ENCODE data around the gene FBXW7.

FBXW7 gene

DNA sequence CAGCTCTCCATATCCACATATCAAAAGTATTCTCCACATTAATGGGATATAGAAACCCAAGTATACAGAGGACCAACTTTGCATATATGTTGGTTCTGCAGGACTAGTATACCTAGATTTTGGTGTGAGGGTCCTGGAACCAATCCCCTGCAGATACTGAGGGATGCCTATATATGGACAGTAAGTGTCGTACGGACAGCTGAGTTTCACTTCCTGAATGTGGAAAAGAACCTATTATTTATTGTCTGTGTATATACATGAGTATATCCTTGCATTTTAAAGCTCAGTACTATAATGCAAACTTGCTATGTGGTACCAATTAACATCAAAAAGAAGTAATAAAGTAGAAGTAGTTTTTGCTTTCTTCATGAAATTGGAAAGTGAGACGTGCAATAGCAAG lies 101.9 kb downstream of the FBXW7 start:
- no peak for DNase-seq

DNA sequence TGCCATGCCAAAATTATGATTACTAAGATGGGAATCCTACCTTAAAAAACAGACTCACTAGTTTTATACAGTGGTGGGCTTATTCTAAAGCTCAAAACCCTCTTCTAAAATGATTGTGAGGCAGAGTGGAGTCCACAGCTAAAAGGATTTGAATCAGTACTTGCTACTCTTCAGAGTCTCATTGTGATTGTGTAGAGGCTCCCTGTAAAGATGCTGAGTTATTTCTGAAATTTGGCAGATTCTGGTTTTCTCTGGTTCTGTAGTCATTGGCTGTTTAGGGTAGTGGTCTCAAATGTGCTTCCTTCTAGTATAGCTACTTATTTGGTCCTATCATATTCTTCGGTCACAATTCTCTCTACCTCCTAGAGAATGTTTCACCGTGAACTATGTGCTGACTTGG lies 104.1 kb downstream of the FBXW7 start:
- DNase-seq: no peak

GRCh38 chr4:152431291-152431690 lies 104.6 kb downstream of the FBXW7 start:
- no peak for DNase-seq

DNA sequence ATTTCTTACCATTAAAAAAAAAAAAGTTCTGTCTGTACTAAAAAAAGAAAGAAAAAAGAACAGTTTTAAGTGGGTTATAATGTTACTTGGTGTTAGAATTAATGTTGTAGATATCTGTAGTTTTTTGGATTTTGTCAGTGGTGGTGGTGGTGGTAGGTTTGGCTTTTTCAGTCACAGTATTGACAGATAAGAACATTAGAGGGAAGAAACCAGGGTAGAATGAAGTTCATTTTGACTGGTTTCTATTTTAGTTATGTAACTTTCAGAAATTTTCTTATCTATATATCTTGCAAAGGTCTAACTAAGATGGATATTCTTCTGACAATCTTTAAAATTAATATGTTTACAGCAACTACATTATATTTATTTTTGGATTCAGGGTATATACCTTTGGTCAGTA lies 105.4 kb downstream of the FBXW7 start:
- no peak for DNase-seq

GRCh38 chr4:152427981-152428380 lies 107.9 kb downstream of the FBXW7 start:
- DNase-seq: no peak

- DNase-seq: no peak
Measured at GRCh38 chr4:152424977-152425376, 110.9 kb downstream of the FBXW7 start.

- no peak for DNase-seq
Measured at GRCh38 chr4:152424396-152424795, 111.5 kb downstream of the FBXW7 start.

DNA sequence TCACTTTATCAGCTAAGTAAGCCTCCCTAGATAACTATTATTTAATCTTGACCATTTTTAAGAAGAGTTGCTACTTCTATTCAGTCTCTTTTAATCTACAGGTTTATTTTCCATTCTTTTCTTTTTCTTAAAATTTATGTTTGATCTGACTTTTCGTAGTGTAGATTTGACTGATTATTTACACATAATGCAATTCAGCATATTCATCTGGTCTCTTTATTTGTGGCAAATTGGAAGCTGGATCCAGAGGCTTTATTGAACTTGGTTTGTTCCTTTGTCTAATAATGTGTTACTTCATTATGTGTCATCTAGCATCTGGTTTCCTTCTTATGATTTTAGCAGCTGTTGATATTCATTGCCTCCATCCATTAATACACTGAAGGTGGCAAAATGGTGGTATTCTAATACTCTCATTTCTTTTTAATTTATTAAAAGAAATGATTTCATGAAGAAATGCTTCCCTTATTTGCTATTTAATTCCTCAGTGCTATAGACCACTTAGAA lies 113.0 kb downstream of the FBXW7 start:
- DNase-seq: no peak

DNA sequence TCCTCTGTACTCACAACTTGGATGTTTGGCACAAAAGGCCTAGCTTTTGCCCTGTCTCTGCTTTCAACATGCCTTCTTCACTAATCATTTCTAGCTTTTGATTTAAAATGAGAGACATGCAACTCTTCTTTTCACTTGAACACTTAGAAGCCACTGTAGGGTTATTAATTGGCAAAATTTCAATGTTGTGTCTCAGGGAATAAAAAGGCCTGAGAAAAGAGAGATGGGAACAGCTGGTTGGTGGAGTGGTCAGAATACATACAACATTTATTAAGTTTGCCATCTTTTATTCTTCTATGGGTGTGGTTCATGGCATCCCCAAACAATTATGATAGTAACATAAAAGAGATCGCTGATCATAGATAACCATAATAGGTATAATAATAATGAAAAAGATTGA lies 114.3 kb downstream of the FBXW7 start:
- DNase-seq: no peak

DNA sequence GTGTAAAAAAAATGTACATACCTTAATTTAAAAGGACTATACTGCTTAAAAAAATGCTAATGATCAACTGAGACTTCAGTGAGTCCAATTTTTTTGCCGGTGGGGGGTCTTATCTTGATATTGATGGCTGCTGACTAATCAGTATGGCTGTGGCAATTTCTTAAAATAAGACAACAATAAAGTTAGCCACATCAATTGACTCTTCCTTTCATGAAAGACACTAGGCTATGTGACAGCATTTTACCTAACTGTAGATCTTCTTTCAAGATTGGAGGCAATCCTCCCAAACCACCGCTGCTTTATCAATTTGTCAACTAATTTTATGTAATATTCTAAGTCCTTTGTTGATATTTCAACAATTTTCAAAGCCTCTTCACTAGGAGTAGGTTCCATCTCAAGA lies 116.1 kb downstream of the FBXW7 start:
- DNase-seq: no peak

- no peak for DNase-seq
Measured at GRCh38 chr4:152417673-152418072, 118.2 kb downstream of the FBXW7 start.

GRCh38 chr4:152415980-152416379 lies 119.9 kb downstream of the FBXW7 start:
- no peak for DNase-seq

GRCh38 chr4:152408514-152409327 lies 127.2 kb downstream of the FBXW7 start:
- peak in 2 of 58 donors; percentile 2 to 44 for DNase-seq

- DNase-seq: no peak
Measured at GRCh38 chr4:152401424-152401823, 134.5 kb downstream of the FBXW7 start.

DNA sequence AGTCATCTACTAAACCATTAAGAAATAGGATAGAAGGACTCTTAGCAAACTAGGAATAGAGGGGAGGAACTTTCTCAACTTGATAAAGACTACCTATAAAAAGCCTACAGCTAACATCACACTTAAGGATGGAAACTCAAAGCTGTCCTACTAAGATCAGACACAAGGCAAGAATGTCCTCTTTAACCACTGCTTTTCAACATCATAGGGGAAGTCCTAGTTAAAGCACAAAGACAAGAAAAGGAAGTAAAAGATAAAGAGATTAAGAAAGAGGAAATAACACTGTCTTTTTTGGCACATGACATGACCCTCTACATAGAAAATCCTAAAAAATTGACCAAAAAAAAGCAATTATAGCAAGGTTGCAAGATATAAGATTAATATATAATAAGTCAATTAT lies 136.6 kb downstream of the FBXW7 start:
- no peak for DNase-seq

- DNase-seq: no peak
Measured at GRCh38 chr4:152398060-152398459, 137.8 kb downstream of the FBXW7 start.

GRCh38 chr4:152394791-152395190 lies 141.1 kb downstream of the FBXW7 start:
- DNase-seq: no peak

DNA sequence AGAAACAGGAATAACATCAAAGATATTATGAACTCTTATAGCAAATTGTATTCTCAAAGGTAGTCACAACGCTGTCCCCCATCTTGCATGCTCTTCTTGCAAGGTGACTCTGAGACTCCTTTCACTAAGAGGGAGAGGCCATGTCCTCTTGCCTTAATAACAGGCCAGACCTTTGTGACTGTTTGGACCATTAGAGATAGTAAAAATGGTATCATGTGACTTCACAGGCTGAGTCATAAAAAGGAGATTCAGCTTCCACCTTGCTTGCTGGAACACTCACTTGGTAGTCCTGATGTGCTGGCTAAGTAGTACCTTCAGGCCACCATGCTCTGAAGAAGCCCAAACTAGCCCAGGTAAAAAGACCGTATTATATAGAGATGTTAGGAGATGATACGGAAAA lies 143.8 kb downstream of the FBXW7 start:
- no peak for DNase-seq

GRCh38 chr4:152390216-152390615 lies 145.7 kb downstream of the FBXW7 start:
- DNase-seq: no peak

GRCh38 chr4:152389359-152389758 lies 146.5 kb downstream of the FBXW7 start:
- no peak for DNase-seq

DNA sequence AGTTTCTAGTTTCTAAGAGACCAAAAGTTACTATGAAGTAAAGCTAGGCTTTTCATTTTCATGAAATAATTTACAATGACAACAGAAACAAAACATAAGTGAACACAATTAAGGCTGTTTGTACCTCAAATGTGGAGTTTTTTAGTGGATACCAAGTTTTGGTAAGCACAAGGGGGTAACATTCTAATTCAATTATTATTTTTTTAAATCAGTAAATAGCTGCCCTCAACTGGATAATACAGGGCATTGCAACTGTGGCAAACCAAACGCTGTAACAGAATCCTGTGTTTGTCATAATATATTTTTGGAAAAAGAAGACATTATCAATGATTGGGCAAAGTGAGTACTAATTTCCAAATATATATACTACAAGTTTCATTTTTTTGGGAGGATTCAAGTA lies 150.3 kb downstream of the FBXW7 start:
- no peak for DNase-seq

DNA sequence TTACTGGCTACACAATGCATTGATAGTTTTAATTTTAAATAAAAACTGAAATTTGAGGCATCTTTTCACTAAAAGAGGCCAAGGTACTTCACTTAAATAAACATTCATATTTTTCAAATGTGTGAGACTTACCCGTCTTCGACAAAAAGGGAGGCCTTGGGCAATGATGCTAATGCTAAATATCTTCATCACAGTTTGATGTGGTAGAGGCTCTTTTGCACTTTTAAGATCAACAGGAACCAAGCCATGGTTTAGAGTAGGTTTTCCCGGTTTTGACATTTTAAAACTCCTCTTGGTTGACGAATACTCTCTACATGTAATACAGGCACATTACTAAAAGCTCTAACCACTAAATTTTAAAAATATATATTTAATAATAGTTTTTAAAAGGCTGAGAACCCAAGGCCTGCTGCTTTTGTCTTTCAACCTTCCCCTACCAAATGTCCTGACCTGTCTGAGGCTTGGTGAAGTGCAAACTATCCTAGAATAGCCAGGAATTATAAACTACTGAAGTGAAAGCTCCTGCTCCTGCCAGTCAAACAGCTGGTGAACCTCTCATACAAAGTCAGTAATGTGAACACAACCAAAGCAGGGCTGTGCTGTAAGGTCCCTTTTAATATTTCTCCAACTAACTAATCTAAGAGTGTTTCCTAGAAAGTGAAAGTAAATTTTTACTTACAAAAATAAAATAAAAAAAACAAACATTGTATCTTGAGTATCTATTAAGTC lies 153.7 kb downstream of the FBXW7 start:
- no peak for DNase-seq

DNA sequence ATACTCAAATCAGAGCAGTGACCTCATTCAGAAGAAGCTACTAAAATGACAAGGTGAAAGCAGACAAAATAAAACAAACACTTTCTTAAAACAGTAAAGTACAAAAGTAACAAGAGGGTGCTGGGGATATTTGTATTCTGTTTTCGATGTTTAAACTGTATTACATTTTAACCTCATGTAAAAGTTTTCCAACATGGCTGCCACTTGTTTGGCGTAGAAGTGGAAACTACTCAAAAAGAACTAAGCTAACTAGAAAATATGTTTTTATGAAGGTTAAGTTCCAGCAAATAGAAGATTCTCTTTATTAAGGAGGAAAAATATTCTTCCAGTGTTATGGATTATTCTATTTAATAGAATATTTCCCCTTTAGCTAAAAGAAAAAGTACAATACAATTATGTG lies 155.0 kb downstream of the FBXW7 start:
- no peak for DNase-seq
